HUES48 (cell line): ENCODE results near the gene BTN1A1.
A peak's percentile ranks its signal among the peaks of the same experiment; 100 is the strongest.

ENCODE experiments used
- H3K27ac ChIP-seq: one replicate; pipeline ENCODE4 v1.7.0; 2013; ENCODE audit warnings: low read depth, low read length, inconsistent platforms
- H3K27me3 ChIP-seq: 2 replicates; pipeline ENCODE4 v1.6.1; 2013; ENCODE audit warnings: mild to moderate bottlenecking, low read length; ENCODE audit not compliant: control insufficient read depth, insufficient read depth
- H3K36me3 ChIP-seq: 2 replicates; pipeline ENCODE4 v1.6.1; 2013; ENCODE audit warnings: low read length; ENCODE audit not compliant: control insufficient read depth, insufficient read depth
- H3K4me1 ChIP-seq: 2 replicates; pipeline ENCODE4 v1.6.1; 2013; ENCODE audit warnings: mild to moderate bottlenecking, low read length; ENCODE audit not compliant: control insufficient read depth, insufficient read depth
- H3K4me3 ChIP-seq: 2 replicates; pipeline ENCODE4 v1.5.1; 2013; ENCODE audit warnings: mild to moderate bottlenecking, low read depth, low read length
- H3K9ac ChIP-seq: 2 replicates; pipeline ENCODE4 v1.6.1; 2013; ENCODE audit warnings: mild to moderate bottlenecking, low read depth, low read length, moderate library complexity
- H3K9me3 ChIP-seq: 2 replicates; pipeline ENCODE4 v1.6.1; 2013; ENCODE audit warnings: low read length; ENCODE audit not compliant: control insufficient read depth, insufficient read depth

BTN1A1 gene

DNA sequence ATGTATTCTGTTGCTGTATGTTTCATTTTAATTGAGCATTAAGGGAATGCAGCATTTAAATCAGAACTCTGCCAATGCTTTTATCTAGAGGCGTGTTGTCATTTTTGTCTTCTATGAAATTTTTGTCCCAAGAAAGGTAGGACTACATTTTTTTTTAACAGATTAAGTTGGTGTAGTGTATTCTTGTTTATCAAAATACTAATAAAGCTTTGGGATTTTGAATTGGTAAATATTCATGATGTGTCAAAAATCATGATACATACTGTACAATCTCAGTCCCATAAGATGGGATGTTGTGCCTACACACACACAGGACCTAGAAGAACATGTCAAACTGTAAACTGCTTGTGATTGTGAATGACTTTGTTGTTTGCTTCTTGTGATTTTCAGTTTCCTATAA, 26.8 kb downstream of the BTN1A1 start:
- Histone ChIP-seq H3K27me3 (no peaks in the 10 kb centered on the region), H3K4me1 (peaks cover 29% of the 10 kb centered on the region), H3K36me3 (no peaks in the 10 kb centered on the region), H3K4me3 (no peak overlapping the region), H3K9me3 (no peaks in the 10 kb centered on the region), H3K9ac (no peak overlapping the region), H3K27ac (no peak overlapping the region)

GRCh38 chr6:26530203-26530602, 30.1 kb downstream of the BTN1A1 start:
- no peaks in the 10 kb centered on the region for H3K9me3 ChIP-seq
- no peak overlapping the region for H3K9ac ChIP-seq
- H3K36me3 ChIP-seq = no peaks in the 10 kb centered on the region
- no peak overlapping the region for H3K27ac ChIP-seq
- no peaks in the 10 kb centered on the region for H3K27me3 ChIP-seq
- no peak overlapping the region for H3K4me3 ChIP-seq
- peaks cover 23% of the 10 kb centered on the region for H3K4me1 ChIP-seq

- H3K9ac ChIP-seq = no peak overlapping the region
- H3K4me1 ChIP-seq = peaks cover 31% of the 10 kb centered on the region
- no peaks in the 10 kb centered on the region for H3K9me3 ChIP-seq
- no peak overlapping the region for H3K27ac ChIP-seq
- H3K27me3 ChIP-seq = no peaks in the 10 kb centered on the region
- H3K36me3 ChIP-seq = no peaks in the 10 kb centered on the region
- H3K4me3 ChIP-seq = no peak overlapping the region
These were observed 31.8 kb downstream of the BTN1A1 start for GRCh38 chr6:26531897-26532296.

- peak overlapping the region; percentile 96 for H3K4me3 ChIP-seq
- no peaks in the 10 kb centered on the region for H3K36me3 ChIP-seq
- H3K27me3 ChIP-seq = no peaks in the 10 kb centered on the region
- peak overlapping the region; percentile 77 for H3K9ac ChIP-seq
- peak overlapping the region; percentile 38 for H3K27ac ChIP-seq
- peaks cover 24% of the 10 kb centered on the region for H3K4me1 ChIP-seq
- H3K9me3 ChIP-seq = no peaks in the 10 kb centered on the region
These were observed 32.8 kb downstream of the BTN1A1 start for GRCh38 chr6:26532699-26533531.

DNA sequence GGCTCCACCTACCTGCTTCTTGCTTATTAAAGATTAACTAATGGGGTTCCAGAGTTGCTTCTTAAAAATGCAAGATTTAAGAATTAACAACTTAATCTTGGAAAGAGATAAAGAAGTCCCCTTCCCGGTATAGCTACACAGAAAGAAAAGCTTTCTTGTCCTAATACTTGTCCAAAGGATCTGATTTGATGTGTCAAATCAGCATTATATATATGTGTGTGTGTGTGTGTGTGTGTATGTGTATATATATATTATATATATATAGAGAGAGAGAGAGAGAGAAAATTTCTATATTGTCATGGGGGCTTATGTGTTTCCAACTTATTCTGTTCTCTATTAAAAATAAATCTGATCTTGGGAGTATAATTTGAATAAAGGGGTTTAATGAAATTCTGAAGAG, 33.4 kb downstream of the BTN1A1 start:
- Histone ChIP-seq H3K9me3 (no peaks in the 10 kb centered on the region), H3K36me3 (no peaks in the 10 kb centered on the region), H3K27ac (no peak overlapping the region), H3K9ac (no peak overlapping the region), H3K4me3 (peak overlapping the region; percentile 96), H3K27me3 (no peaks in the 10 kb centered on the region), H3K4me1 (peaks cover 18% of the 10 kb centered on the region)

DNA sequence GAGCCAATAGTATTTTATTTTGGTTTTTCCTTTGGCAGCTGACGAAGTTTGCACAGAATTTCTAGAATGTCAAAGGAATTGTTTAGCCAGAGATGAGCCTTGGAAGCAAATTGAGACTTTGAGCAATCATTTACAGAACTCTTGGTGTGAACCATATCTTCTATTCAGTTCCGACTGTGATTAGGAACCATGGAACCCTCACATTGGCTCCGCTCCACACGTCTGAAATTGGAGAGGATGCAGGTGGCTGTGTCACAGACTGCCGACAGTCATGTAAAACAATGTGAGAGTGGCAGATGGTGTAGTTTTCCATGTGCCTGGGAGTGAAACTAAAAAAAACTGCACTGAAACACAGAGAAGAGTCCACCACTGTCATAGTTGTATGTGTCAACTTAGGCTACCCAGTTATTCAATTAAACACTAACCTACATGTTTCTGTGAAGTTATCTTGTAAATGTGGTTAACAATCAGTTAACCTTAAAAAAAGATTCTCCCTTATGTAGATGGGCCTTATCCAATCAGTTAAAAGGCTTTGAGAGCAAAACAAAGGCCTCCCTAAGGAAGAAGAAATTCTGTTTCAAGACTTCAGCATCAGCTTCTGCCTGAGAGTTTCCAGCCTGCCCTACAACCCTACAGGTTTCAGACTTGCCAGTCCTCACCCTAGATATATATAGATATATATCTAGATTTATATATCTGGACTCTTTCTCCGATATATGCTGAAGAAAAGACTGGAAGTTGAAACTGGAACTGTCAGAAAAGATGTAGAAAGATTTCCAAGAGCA, 34.8 kb downstream of the BTN1A1 start:
- peaks cover 17% of the 10 kb centered on the region for H3K4me1 ChIP-seq
- H3K36me3 ChIP-seq = no peaks in the 10 kb centered on the region
- no peak overlapping the region for H3K4me3 ChIP-seq
- H3K9me3 ChIP-seq = no peaks in the 10 kb centered on the region
- no peak overlapping the region for H3K27ac ChIP-seq
- H3K27me3 ChIP-seq = no peaks in the 10 kb centered on the region
- H3K9ac ChIP-seq = no peak overlapping the region

DNA sequence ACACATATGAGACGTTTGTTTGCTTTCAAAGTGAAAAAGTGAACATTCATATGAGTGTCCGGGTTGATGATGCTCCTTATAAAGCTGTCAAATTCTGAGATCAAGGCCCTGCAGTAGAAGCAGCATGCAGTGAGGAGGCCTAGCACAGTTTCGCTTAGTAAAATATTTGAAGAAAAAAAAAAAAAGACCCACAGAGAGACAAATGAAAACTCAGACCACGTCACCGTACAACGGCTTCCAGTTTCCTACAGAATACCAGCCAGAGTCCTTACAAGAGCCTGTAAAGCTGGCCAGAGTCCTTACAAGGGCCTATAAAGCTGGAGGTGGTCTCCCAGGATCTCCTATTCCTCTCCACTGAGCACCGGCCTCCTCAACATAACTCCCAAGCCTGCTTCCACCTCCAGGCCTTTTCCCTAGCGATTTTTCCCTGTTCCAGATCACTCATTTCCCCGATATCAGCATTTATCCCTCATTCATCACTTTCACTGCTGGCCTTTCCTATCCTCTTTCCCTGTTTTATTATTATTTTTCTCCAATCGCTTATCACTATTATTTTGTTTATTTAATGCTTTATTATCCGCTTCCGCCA, 36.6 kb downstream of the BTN1A1 start:
- peaks cover 19% of the 10 kb centered on the region for H3K4me1 ChIP-seq
- peak overlapping the region; percentile 90 for H3K27ac ChIP-seq
- H3K36me3 ChIP-seq = no peaks in the 10 kb centered on the region
- peak overlapping the region; percentile 85 for H3K4me3 ChIP-seq
- no peaks in the 10 kb centered on the region for H3K27me3 ChIP-seq
- no peaks in the 10 kb centered on the region for H3K9me3 ChIP-seq
- peak overlapping the region; percentile 52 for H3K9ac ChIP-seq

- peak overlapping the region; percentile 90 for H3K27ac ChIP-seq
- peak overlapping the region; percentile 85 for H3K4me3 ChIP-seq
- H3K36me3 ChIP-seq = peaks cover 4% of the 10 kb centered on the region
- peak overlapping the region; percentile 85 for H3K9ac ChIP-seq
- no peaks in the 10 kb centered on the region for H3K9me3 ChIP-seq
- no peaks in the 10 kb centered on the region for H3K27me3 ChIP-seq
- H3K4me1 ChIP-seq = peaks cover 19% of the 10 kb centered on the region
These were observed 37.2 kb downstream of the BTN1A1 start for GRCh38 chr6:26537160-26537845.

- H3K9ac ChIP-seq = peak within 1 kb of the TSS; percentile 85
- H3K27ac ChIP-seq = peak within 1 kb of the TSS; percentile 90
- no peaks in the 10 kb centered on the region for H3K27me3 ChIP-seq
- no peaks in the 10 kb centered on the region for H3K9me3 ChIP-seq
- H3K36me3 ChIP-seq = peaks cover 11% of the 10 kb centered on the region
- peak within 1 kb of the TSS; percentile 85 for H3K4me3 ChIP-seq
- H3K4me1 ChIP-seq = peaks cover 19% of the 10 kb centered on the region
These were observed 37.9 kb downstream of the BTN1A1 start, which contains the start of gene HMGN4 for GRCh38 chr6:26537846-26538571. Gene HMGN4 (plus strand): TSS chr6:26538366. CDS start chr6:26545207, 6,841 bp downstream.

GRCh38 chr6:26538572-26538902, 38.4 kb downstream of the BTN1A1 start:
- Histone ChIP-seq H3K27ac (peak overlapping the region; percentile 90), H3K27me3 (no peaks in the 10 kb centered on the region), H3K4me1 (peaks cover 19% of the 10 kb centered on the region), H3K9ac (peak overlapping the region; percentile 85), H3K36me3 (peaks cover 12% of the 10 kb centered on the region), H3K9me3 (no peaks in the 10 kb centered on the region), H3K4me3 (peak overlapping the region; percentile 85)
